ENCODE measurements around the gene TTC34.

TTC34 gene

GRCh38 chr1:2837316-2837715, 35.8 kb upstream of the TTC34 start:
- Histone ChIP-seq H3K14ac (ENCODE audit: low read length) (no peak overlapping the region), H2BK5ac (ENCODE audit: low read length) (no peak overlapping the region), H4K91ac (ENCODE audit: low read depth, low read length, poor library complexity) (no peak overlapping the region), H2AFZ (ENCODE audit: low read length) (no peak overlapping the region), H3K4me3 (ENCODE audit: low read length in 2 of 2) (peak overlapping the region in 1 of 2 donors; percentile 41), H3K27me3 (ENCODE audit: control insufficient read depth in 3 of 3, insufficient read depth in 3 of 3, low read depth in 1 of 3, low read length in 3 of 3) (peaks cover 0 to 45% (median 2%) of the 10 kb centered on the region in 3 experiments), H3K18ac (ENCODE audit: low read length) (no peak overlapping the region), H3K79me1 (ENCODE audit: low read depth, low read length) (peaks cover 2% of the 10 kb centered on the region), H4K8ac (ENCODE audit: low read depth, low read length) (no peak overlapping the region), H3K4ac (ENCODE audit: low read length) (no peak overlapping the region), H3K9ac (ENCODE audit: low read depth, low read length, poor library complexity) (no peak overlapping the region), H3K23ac (ENCODE audit: low read depth, low read length, poor library complexity) (no peak overlapping the region), H3K9me3 (replicated peaks in 1 of 2; ENCODE audit: control insufficient read depth in 2 of 2, insufficient read depth in 1 of 2, low read depth in 1 of 2, low read length in 2 of 2) (peaks cover 0 to 11% of the 10 kb centered on the region in 2 donors), H2BK15ac (ENCODE audit: low read length) (no peak overlapping the region), H3K36me3 (replicated peaks in 1 of 2; ENCODE audit: control insufficient read depth in 2 of 2, insufficient read depth in 2 of 2, low read length in 2 of 2) (no peaks in the 10 kb centered on the region), H2BK120ac (ENCODE audit: low read depth, low read length) (no peak overlapping the region), H3K4me1 (ENCODE audit: control insufficient read depth in 2 of 2, insufficient read depth in 1 of 2, low read depth in 1 of 2, low read length in 2 of 2) (no peaks in the 10 kb centered on the region), H2BK12ac (ENCODE audit: low read length) (no peak overlapping the region), H2AK5ac (ENCODE audit: low read depth, low read length) (no peak overlapping the region), H3K4me2 (ENCODE audit: insufficient read depth, low read length, poor library complexity, severe bottlenecking) (no peak overlapping the region), H3K27ac (replicated peaks; ENCODE audit: low read length) (no peak overlapping the region)
- DNase-seq (ENCODE audit: low spot score): no peak
- no CpG with 5 or more reads among the region's 11 CpGs for WGBS, 2 donors (ENCODE audit: extremely low coverage in 2 of 2, insufficient read length in 2 of 2, insufficient replicate concordance in 1 of 2)

DNA sequence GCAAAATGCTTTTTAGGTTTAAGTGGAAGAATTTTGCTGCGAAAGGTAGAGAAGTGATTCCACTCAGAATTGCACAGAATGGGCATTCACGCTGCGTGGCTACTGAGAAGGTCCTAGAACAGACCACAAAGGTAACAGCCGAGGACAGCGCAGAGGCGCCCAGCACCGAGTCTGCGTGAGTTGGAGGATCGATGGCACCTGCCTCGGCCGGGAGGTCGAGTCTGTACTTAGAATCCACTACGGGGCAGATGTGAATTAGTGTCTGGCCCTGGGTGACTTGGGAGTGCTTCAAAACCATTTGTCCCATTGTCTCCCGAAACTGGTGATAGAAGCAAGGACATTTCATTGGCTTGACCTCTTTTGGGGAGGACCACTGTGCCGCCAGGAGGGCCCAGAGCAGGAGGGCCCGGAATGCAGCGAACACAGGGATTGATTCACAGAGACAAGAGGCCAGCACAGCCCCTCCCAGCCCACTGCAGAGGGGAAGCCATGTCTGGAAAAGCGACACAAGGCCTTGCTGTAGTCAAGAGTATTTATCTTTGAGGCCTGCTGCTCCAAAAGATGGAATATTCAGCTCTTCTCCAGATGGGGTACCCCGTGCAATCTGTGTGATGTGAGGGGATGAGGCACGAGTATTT, 35.0 kb upstream of the TTC34 start:
- Histone ChIP-seq H3K9ac (ENCODE audit: low read depth, low read length, poor library complexity) (no peak overlapping the region), H3K27ac (replicated peaks; ENCODE audit: low read length) (no peak overlapping the region), H3K9me3 (replicated peaks in 1 of 2; ENCODE audit: control insufficient read depth in 2 of 2, insufficient read depth in 1 of 2, low read depth in 1 of 2, low read length in 2 of 2) (peaks cover 0 to 18% of the 10 kb centered on the region in 2 donors), H3K36me3 (replicated peaks in 1 of 2; ENCODE audit: control insufficient read depth in 2 of 2, insufficient read depth in 2 of 2, low read length in 2 of 2) (no peaks in the 10 kb centered on the region), H3K4me1 (ENCODE audit: control insufficient read depth in 2 of 2, insufficient read depth in 1 of 2, low read depth in 1 of 2, low read length in 2 of 2) (no peaks in the 10 kb centered on the region), H2AK5ac (ENCODE audit: low read depth, low read length) (no peak overlapping the region), H2AFZ (ENCODE audit: low read length) (no peak overlapping the region), H3K14ac (ENCODE audit: low read length) (no peak overlapping the region), H2BK12ac (ENCODE audit: low read length) (no peak overlapping the region), H4K91ac (ENCODE audit: low read depth, low read length, poor library complexity) (no peak overlapping the region), H2BK5ac (ENCODE audit: low read length) (no peak overlapping the region), H2BK120ac (ENCODE audit: low read depth, low read length) (no peak overlapping the region), H3K23ac (ENCODE audit: low read depth, low read length, poor library complexity) (no peak overlapping the region), H3K4me3 (ENCODE audit: low read length in 2 of 2) (no peak overlapping the region), H3K18ac (ENCODE audit: low read length) (peak overlapping the region; percentile 15), H3K4ac (ENCODE audit: low read length) (no peak overlapping the region), H3K27me3 (ENCODE audit: control insufficient read depth in 3 of 3, insufficient read depth in 3 of 3, low read depth in 1 of 3, low read length in 3 of 3) (peaks cover 0 to 45% (median 2%) of the 10 kb centered on the region in 3 experiments), H3K4me2 (ENCODE audit: insufficient read depth, low read length, poor library complexity, severe bottlenecking) (no peak overlapping the region), H3K79me1 (ENCODE audit: low read depth, low read length) (peaks cover 2% of the 10 kb centered on the region), H4K8ac (ENCODE audit: low read depth, low read length) (no peak overlapping the region), H2BK15ac (ENCODE audit: low read length) (no peak overlapping the region)
- WGBS, 2 donors (ENCODE audit: extremely low coverage in 2 of 2, insufficient read length in 2 of 2, insufficient replicate concordance in 1 of 2): no CpG with 5 or more reads among the region's 20 CpGs
- DNase-seq (ENCODE audit: low spot score): no peak

DNA sequence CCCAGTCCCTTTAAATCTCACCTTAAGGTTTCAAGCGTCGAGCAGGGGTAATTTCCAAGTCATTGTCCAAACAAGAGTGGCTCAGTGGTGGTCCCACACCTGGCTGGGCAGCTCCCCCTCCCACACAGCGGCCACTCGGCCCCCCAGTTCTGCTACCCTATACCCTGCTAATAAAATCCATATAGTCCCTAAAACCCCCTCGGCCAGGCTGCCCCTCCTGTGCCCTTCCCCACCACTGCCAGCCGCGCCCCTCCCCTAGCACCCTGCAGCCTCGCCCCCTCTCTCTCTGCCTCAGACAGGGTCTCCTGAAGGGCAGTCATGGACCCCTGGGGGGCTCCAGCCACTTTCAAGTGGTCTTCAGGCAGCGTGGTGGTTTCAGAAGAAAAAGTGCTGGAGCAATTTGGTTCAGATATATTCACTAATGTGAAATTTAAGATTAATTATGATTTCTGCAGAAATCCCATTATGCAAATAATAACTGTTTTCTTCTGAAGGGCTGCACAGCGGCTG, 34.2 kb upstream of the TTC34 start:
- Histone ChIP-seq H3K4ac (ENCODE audit: low read length) (no peak overlapping the region), H3K9ac (ENCODE audit: low read depth, low read length, poor library complexity) (no peak overlapping the region), H3K36me3 (replicated peaks in 1 of 2; ENCODE audit: control insufficient read depth in 2 of 2, insufficient read depth in 2 of 2, low read length in 2 of 2) (no peaks in the 10 kb centered on the region), H3K4me2 (ENCODE audit: insufficient read depth, low read length, poor library complexity, severe bottlenecking) (no peak overlapping the region), H3K4me1 (ENCODE audit: control insufficient read depth in 2 of 2, insufficient read depth in 1 of 2, low read depth in 1 of 2, low read length in 2 of 2) (no peaks in the 10 kb centered on the region), H3K9me3 (replicated peaks in 1 of 2; ENCODE audit: control insufficient read depth in 2 of 2, insufficient read depth in 1 of 2, low read depth in 1 of 2, low read length in 2 of 2) (peaks cover 0 to 17% of the 10 kb centered on the region in 2 donors), H3K79me1 (ENCODE audit: low read depth, low read length) (peaks cover 2% of the 10 kb centered on the region), H3K4me3 (ENCODE audit: low read length in 2 of 2) (no peak overlapping the region), H2BK5ac (ENCODE audit: low read length) (no peak overlapping the region), H3K27ac (replicated peaks; ENCODE audit: low read length) (no peak overlapping the region), H4K91ac (ENCODE audit: low read depth, low read length, poor library complexity) (no peak overlapping the region), H4K8ac (ENCODE audit: low read depth, low read length) (no peak overlapping the region), H3K18ac (ENCODE audit: low read length) (peak overlapping the region; percentile 74), H2AFZ (ENCODE audit: low read length) (no peak overlapping the region), H3K27me3 (ENCODE audit: control insufficient read depth in 3 of 3, insufficient read depth in 3 of 3, low read depth in 1 of 3, low read length in 3 of 3) (peaks cover 0 to 42% (median 2%) of the 10 kb centered on the region in 3 experiments), H2BK15ac (ENCODE audit: low read length) (no peak overlapping the region), H2AK5ac (ENCODE audit: low read depth, low read length) (peak overlapping the region; percentile 88), H3K23ac (ENCODE audit: low read depth, low read length, poor library complexity) (no peak overlapping the region), H2BK120ac (ENCODE audit: low read depth, low read length) (peak overlapping the region; percentile 29), H2BK12ac (ENCODE audit: low read length) (no peak overlapping the region), H3K14ac (ENCODE audit: low read length) (no peak overlapping the region)
- DNase-seq (ENCODE audit: low spot score): no peak
- no CpG with 5 or more reads among the region's 10 CpGs for WGBS, 2 donors (ENCODE audit: extremely low coverage in 2 of 2, insufficient read length in 2 of 2, insufficient replicate concordance in 1 of 2)

DNA sequence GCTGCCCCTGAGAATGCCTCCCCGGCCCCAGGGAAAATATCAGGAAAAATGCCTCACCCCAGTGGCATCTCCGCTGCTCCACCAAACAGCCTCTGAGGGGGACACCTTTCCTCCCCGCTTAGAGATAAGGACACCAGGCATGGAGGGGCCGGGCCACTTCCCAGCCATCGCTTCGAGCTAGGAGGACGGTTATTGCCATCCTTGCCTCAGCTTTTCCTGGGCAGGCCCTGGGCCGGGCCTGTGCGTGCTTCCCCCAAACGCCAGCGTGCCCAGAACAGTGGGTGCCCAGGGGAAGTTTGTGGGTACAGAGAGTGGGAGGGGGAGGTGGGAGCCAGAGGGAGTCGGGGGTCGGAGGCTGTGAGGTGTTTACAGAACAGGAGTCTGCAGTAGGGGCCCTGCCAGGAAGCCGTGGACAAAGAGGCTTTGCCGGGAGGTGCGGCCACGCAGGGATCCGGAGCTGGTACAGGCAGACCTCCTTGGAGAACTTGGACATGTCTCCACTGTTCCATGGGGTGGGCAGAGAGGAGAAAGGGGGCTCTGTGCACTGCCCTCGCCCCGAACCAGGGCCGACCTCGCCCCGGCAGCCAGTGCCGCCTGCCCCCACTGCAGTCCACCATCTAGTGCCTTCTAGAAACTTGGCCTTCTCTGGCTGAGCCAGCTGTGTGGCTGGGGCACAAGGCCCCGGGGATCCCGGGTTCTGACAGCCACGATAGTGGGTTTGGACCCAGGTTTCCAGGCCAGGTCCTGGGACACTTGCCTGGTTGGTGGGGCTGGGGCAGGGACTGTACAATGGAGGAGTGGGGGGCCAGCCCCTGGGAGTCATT, 33.5 kb upstream of the TTC34 start:
- WGBS, 2 donors (ENCODE audit: extremely low coverage in 2 of 2, insufficient read length in 2 of 2, insufficient replicate concordance in 1 of 2): no CpG with 5 or more reads among the region's 27 CpGs
- peak overlapping the region; percentile 57 for H3K14ac ChIP-seq (ENCODE audit: low read length)
- no peak overlapping the region for H2AFZ ChIP-seq (ENCODE audit: low read length)
- no peak overlapping the region for H2BK12ac ChIP-seq (ENCODE audit: low read length)
- peaks cover 0 to 17% of the 10 kb centered on the region in 2 donors for H3K9me3 ChIP-seq (replicated peaks in 1 of 2; ENCODE audit: control insufficient read depth in 2 of 2, insufficient read depth in 1 of 2, low read depth in 1 of 2, low read length in 2 of 2)
- no peak overlapping the region for H3K4me2 ChIP-seq (ENCODE audit: insufficient read depth, low read length, poor library complexity, severe bottlenecking)
- H2AK5ac ChIP-seq (ENCODE audit: low read depth, low read length): peak overlapping the region; percentile 88
- H3K9ac ChIP-seq (ENCODE audit: low read depth, low read length, poor library complexity): no peak overlapping the region
- H2BK5ac ChIP-seq (ENCODE audit: low read length): peak overlapping the region; percentile 5
- H3K79me1 ChIP-seq (ENCODE audit: low read depth, low read length): peaks cover 2% of the 10 kb centered on the region
- H3K27me3 ChIP-seq (ENCODE audit: control insufficient read depth in 3 of 3, insufficient read depth in 3 of 3, low read depth in 1 of 3, low read length in 3 of 3): peaks cover 0 to 41% (median 2%) of the 10 kb centered on the region in 3 experiments
- H3K27ac ChIP-seq (replicated peaks; ENCODE audit: low read length): no peak overlapping the region
- H4K8ac ChIP-seq (ENCODE audit: low read depth, low read length): no peak overlapping the region
- DNase-seq (ENCODE audit: low spot score): no peak
- no peak overlapping the region for H2BK15ac ChIP-seq (ENCODE audit: low read length)
- H3K4me3 ChIP-seq (ENCODE audit: low read length in 2 of 2): no peak overlapping the region
- peak overlapping the region; percentile 29 for H2BK120ac ChIP-seq (ENCODE audit: low read depth, low read length)
- no peaks in the 10 kb centered on the region for H3K4me1 ChIP-seq (ENCODE audit: control insufficient read depth in 2 of 2, insufficient read depth in 1 of 2, low read depth in 1 of 2, low read length in 2 of 2)
- no peak overlapping the region for H3K4ac ChIP-seq (ENCODE audit: low read length)
- H3K23ac ChIP-seq (ENCODE audit: low read depth, low read length, poor library complexity): no peak overlapping the region
- no peaks in the 10 kb centered on the region for H3K36me3 ChIP-seq (replicated peaks in 1 of 2; ENCODE audit: control insufficient read depth in 2 of 2, insufficient read depth in 2 of 2, low read length in 2 of 2)
- H4K91ac ChIP-seq (ENCODE audit: low read depth, low read length, poor library complexity): no peak overlapping the region
- peak overlapping the region; percentile 40 for H3K18ac ChIP-seq (ENCODE audit: low read length)
